Osteoblast (primary cell): ENCODE data around the gene IGSF5. TPM values are rescaled to one million over a fixed set of nuclear protein-coding genes. Genes with fewer than 3 reads are reported as not detected.

ENCODE experiments used
- DNase-seq: peaks from one replicate; pipeline ENCODE4 v3.0.0; 2011; ENCODE audit warnings: low spot score, mixed read lengths; ENCODE audit not compliant: insufficient read length; ENCODE audit errors: missing footprints
- H2AFZ ChIP-seq: 2 replicates; pipeline ENCODE4 v1.6.0; 2011; ENCODE audit warnings: mild to moderate bottlenecking, low read length
- H3K27ac ChIP-seq: 2 replicates; pipeline ENCODE4 v1.5.1; 2011; ENCODE audit warnings: mild to moderate bottlenecking, low read depth, low read length, moderate library complexity
- H3K27me3 ChIP-seq: 2 replicates; pipeline ENCODE4 v1.6.0; 2012; ENCODE audit warnings: mild to moderate bottlenecking, control low read depth, inconsistent platforms, low read length, moderate library complexity; ENCODE audit not compliant: insufficient read depth
- H3K36me3 ChIP-seq: 2 replicates; pipeline ENCODE4 v1.5.1; 2011; ENCODE audit warnings: mild to moderate bottlenecking, low read length, control low read depth, moderate library complexity; ENCODE audit not compliant: insufficient read depth
- H3K4me1 ChIP-seq: 2 replicates; pipeline ENCODE4 v1.5.1; 2011; ENCODE audit warnings: mild to moderate bottlenecking, low read length, control low read depth, moderate library complexity; ENCODE audit not compliant: insufficient read depth
- H3K4me2 ChIP-seq: 2 replicates; pipeline ENCODE4 v1.6.0; 2011; ENCODE audit warnings: mild to moderate bottlenecking, low read length; ENCODE audit not compliant: insufficient read depth
- H3K4me3 ChIP-seq: fragments of 200-600 bp; sonication (generic); 3 replicates; pipeline ENCODE4 v1.5.1; 2012; ENCODE audit warnings: mild to moderate bottlenecking, low read length, inconsistent platforms; ENCODE audit not compliant: insufficient read depth
- H3K79me2 ChIP-seq: 2 replicates; pipeline ENCODE4 v1.6.0; 2012; ENCODE audit warnings: mild to moderate bottlenecking, low read length, control low read depth, inconsistent platforms; ENCODE audit not compliant: insufficient read depth
- H3K9me3 ChIP-seq: 2 replicates; pipeline ENCODE4 v1.5.1; 2011; ENCODE audit warnings: low read depth, low read length, control low read depth
- H4K20me1 ChIP-seq: 2 replicates; pipeline ENCODE4 v1.6.0; 2012; ENCODE audit warnings: mild to moderate bottlenecking, low read length, control low read depth; ENCODE audit not compliant: insufficient read depth
- total RNA-seq: library from RNA; depleted of rRNA; stranded (reverse); fragments of >200 nt; gene quantifications from 2 replicates; pipeline ENCODE4 v1.2.3, GENCODE V29; 2012
- TF ChIP-seq, protein P1 (sequence below): IDR thresholded peaks from 2 replicates; pipeline ENCODE4 v1.5.1; 2011; ENCODE audit warnings: mild to moderate bottlenecking, low read depth, low read length, moderate library complexity; ENCODE audit errors: extremely low read depth

IGSF5 gene
- total RNA-seq, 1 donor: not detected

DNA sequence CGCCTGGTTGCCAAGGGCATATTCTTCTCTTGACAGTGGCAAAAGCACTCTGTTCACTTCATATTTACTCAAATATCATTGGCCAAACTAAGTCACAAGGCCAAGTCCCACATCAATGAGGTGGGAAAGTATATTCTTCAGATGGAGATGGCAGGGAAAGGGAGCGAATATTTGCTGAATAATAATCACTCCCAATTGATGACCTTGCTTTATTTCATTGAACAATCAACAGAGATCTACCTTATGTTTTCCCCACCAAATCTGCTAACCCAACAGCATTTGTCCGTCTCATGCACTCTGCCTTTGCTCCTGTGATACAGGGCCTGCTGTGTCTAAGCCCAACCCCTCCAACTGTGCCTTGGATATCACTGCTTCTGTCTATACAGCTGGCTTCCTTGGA lies 77.1 kb downstream of the IGSF5 start:
- TF ChIP-seq, protein P1, sequence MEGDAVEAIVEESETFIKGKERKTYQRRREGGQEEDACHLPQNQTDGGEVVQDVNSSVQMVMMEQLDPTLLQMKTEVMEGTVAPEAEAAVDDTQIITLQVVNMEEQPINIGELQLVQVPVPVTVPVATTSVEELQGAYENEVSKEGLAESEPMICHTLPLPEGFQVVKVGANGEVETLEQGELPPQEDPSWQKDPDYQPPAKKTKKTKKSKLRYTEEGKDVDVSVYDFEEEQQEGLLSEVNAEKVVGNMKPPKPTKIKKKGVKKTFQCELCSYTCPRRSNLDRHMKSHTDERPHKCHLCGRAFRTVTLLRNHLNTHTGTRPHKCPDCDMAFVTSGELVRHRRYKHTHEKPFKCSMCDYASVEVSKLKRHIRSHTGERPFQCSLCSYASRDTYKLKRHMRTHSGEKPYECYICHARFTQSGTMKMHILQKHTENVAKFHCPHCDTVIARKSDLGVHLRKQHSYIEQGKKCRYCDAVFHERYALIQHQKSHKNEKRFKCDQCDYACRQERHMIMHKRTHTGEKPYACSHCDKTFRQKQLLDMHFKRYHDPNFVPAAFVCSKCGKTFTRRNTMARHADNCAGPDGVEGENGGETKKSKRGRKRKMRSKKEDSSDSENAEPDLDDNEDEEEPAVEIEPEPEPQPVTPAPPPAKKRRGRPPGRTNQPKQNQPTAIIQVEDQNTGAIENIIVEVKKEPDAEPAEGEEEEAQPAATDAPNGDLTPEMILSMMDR: no peak

DNA sequence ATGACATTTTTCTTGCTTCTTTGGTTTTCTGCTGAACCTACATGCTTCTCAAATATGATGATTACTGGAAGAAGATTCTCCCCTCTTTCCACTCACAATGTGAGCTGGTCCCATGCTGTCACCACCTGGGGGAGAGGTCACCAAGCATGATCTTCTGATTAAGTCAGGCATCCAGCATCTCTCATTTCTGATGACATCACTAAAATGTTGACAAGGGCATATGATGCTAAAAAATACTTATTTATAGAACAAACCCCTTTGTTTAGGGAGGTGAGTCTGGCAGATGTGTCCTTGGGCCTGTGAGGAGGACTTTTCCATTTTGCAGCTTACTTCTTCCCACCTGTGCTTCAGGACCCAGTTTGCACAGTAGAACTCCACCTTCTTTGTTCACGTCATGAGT lies 80.3 kb downstream of the IGSF5 start:
- Histone ChIP-seq H4K20me1 (no peaks in the 10 kb centered on the region), H3K27ac (no peak overlapping the region), H3K36me3 (no peaks in the 10 kb centered on the region), H3K4me1 (no peaks in the 10 kb centered on the region), H3K4me3 (no peak overlapping the region), H3K4me2 (no peak overlapping the region), H3K79me2 (no peaks in the 10 kb centered on the region), H3K9me3 (no peaks in the 10 kb centered on the region), H2AFZ (no peak overlapping the region), H3K27me3 (no peaks in the 10 kb centered on the region)
- TF ChIP-seq, protein P1: no peak
- DNase-seq: no peak

More for the DNA sequence above, 77.1 kb downstream of the IGSF5 start:
- Histone ChIP-seq H3K27me3 (no peaks in the 10 kb centered on the region), H3K27ac (no peak overlapping the region), H3K4me3 (no peak overlapping the region), H3K9me3 (no peaks in the 10 kb centered on the region), H4K20me1 (no peaks in the 10 kb centered on the region), H3K4me2 (no peak overlapping the region), H3K36me3 (no peaks in the 10 kb centered on the region), H3K79me2 (no peaks in the 10 kb centered on the region), H2AFZ (no peak overlapping the region), H3K4me1 (no peaks in the 10 kb centered on the region)
- no peak for DNase-seq

DNA sequence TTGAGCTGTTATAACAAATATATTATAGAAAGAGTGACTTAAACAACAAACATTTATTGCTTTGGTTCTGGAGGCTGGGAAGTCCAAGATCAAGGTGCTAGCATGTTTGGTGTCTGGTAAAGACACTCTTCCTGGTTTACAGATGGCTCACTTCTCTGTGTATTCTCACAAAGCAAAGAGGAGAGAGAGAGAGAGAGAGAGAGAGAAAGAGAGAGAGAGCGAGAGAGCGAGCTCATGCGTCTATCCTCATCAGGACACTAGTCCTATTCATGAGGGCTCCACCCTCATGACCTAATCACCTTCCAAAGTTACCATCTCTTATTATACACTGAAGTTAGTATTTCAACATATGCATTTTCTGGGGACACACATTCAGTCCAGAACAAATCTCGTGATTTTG lies 89.6 kb downstream of the IGSF5 start:
- no peak overlapping the region for H3K27ac ChIP-seq
- no peak overlapping the region for H2AFZ ChIP-seq
- no peaks in the 10 kb centered on the region for H4K20me1 ChIP-seq
- no peaks in the 10 kb centered on the region for H3K27me3 ChIP-seq
- H3K4me3 ChIP-seq: no peak overlapping the region
- TF ChIP-seq, protein P1: no peak
- H3K9me3 ChIP-seq: no peaks in the 10 kb centered on the region
- no peaks in the 10 kb centered on the region for H3K36me3 ChIP-seq
- no peaks in the 10 kb centered on the region for H3K79me2 ChIP-seq
- H3K4me1 ChIP-seq: no peaks in the 10 kb centered on the region
- no peak for DNase-seq
- H3K4me2 ChIP-seq: no peak overlapping the region

DNA sequence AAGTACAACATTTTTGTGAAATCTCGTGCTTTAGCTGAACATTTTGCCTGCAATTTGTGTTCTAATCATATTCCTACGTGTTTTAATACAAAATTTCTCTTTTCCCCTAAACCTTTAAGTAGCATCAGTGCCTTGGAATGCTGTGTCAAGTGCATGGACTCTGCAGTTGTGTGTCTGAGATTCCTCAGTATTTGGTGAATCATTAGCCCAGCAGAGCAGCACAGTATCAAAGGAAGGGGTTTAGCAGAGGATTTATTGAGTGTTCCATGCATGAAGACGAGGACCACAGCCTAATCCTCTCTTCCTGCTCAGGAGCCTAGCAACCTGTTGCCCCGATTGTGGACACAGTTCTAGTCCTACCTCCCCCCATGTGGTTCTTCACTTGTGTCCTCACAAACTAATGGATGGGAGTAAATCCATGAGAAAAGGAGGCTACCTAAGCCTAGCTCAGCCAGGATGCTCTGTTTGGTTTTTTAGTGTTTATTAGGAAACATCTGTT lies 92.9 kb downstream of the IGSF5 start:
- Histone ChIP-seq H3K4me3 (no peak overlapping the region), H3K27me3 (no peaks in the 10 kb centered on the region), H3K4me1 (no peaks in the 10 kb centered on the region), H3K36me3 (no peaks in the 10 kb centered on the region), H3K9me3 (no peaks in the 10 kb centered on the region), H3K4me2 (no peak overlapping the region), H3K27ac (no peak overlapping the region), H4K20me1 (no peaks in the 10 kb centered on the region), H3K79me2 (no peaks in the 10 kb centered on the region), H2AFZ (no peak overlapping the region)
- no peak for DNase-seq
- TF ChIP-seq, protein P1: no peak
